GM19239 (cell line): ENCODE measurements around the gene C14orf180.
"Not testable (repeated sequence)": the region's sequence is repeated elsewhere in the genome, so short reads cannot be mapped to it uniquely, and the experiment has no call there.

Experiments
- DNase-seq: peaks from one replicate; pipeline ENCODE4 v3.0.0; 2011; ENCODE audit warnings: low spot score; ENCODE audit not compliant: insufficient read length
- FAIRE-seq: peaks from 2 replicates; lab custom pipeline; 2011; peaks lifted over from hg19 to GRCh38; lab: Jason Lieb, UNC

Gene C14orf180

DNA sequence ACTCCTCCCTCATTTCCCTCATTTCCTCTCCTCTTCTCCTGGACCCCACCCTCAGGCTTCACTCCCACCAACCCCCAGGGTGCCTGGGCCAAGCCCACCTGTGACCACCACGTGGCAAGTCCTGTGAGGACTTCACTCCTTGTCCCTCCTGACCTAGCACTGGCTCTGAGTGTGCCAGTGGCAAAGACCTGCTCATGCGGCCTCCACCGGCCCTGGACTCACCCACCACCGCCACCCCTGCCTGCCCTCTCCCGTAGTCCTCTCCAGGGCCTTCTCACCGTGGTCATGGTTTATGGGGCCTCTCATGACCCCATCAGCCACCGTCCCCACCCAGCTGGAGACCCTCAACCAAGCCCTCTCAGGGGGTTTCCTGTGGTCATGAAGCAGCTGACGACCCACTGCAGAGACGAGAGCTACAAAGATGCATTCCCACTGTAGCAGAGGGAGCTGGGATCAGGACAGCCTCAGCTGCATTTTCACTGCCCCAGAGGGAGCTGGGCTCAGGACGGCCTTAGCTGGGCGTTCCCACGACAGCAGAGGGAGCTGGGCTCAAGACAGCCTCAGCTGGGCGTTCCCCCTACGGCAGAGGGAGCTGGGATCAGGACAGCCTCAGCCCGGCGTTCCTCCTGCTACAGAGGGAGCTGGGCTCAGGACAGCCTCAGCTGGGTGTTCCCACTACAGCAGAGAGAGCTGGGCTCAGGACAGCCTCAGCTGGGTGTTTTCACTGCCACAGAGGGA is 3.2 kb upstream of the C14orf180 start:
- DNase-seq (no peak), FAIRE-seq (no peak)

DNA sequence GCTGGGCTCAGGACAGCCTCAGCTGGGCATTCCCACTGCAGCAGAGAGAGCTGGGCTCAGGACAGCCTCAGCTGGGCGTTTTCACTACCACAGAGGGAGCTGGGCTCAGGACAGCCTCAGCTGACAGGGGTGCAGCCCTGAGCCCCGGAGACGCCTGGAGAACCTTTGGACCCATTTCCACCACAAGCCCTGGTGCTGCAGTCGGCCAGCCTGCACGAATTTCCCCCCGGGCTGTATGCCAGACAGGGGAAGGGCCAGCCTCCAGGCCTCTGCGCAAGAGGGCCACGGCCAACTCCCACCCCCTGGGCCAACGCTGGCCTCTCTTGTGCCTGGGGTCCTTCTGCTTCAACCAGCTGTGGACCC is 2.6 kb upstream of the C14orf180 start:
- no peak for DNase-seq
- FAIRE-seq = no peak

DNA sequence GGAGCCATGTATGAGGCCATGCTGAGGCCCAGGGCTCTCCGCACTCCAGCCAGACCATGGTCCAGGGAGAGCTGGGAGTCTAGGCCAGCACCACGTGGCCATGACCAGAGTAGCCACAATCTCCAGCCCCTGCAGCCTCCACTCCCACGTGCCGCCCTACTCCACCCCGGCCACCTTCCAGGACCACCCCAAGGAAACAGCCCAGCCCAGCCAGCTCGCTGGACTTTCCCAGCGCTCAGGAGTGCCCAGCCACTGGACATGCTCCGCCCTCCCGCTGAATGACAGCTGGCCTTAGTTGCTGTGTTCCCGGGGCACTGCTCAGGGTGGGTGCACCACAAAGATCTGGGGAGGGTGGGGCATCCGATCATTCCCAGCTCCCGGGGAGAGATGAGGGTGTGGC is 2.1 kb upstream of the C14orf180 start:
- no peak for DNase-seq
- FAIRE-seq = no peak

DNA sequence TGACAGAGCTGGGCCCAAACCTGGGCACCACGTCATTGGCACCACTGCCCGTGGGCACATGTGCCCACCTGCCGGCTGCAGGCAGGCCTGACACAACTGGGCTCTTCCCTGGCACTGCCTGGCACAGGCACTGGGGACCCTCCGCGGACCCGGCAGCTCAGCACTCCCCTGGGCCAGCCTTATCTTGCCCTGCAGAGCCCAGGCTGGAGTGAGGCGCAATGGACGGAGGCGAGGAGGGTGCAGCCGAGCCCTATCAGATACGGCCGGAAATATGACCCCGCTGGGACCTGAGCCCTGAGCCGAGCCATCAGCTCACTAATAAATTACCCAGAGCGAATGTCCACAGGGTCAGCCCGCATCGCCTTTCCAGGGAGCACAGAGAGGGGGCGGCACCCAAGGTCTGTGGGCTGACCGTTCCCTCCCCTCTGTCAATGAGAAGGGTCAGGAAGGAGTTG is 1.7 kb upstream of the C14orf180 start:
- DNase-seq = no peak
- no peak for FAIRE-seq

DNA sequence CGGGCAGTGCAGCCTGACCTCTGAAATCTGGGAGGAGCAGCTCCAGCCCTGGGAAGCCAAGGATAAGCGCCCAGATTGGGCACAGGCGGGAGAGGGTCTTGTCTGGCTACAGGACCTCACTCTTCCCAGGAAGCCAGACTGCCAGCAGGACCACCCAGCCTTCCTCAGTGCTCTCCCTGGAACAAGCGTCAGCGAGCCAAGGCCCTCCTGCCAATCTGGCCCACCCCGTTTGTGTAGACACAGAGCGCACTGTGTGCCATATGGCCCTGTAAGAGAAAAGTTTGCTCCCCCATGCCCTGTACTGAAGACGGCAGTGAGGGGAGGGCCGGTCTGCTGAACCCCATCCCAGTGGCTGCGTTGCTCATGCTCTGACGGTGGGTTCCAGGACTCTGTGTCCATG is 1.2 kb upstream of the C14orf180 start:
- FAIRE-seq (no peak), DNase-seq (no peak)

DNA sequence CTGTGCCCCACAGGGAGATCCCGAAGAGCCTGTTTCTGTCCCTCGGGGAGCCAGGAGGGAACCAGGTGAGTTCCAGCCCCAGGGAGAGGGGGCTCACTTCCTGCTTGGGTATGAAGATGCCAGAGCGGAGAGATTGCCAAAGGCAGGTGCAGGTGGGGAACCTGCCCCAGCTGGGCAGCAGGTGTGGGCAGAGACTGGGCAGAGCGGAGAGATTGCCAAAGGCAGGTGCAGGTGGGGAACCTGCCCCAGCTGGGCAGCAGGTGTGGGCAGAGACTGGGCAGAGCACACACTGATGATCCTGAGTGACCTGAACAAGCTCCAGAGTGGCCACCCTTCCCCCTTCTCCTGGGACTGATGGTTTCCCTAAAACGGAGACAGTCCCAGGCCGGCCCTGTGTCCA is 375 bp downstream of the C14orf180 start:
- DNase-seq, FAIRE-seq: not testable (repeated sequence)

DNA sequence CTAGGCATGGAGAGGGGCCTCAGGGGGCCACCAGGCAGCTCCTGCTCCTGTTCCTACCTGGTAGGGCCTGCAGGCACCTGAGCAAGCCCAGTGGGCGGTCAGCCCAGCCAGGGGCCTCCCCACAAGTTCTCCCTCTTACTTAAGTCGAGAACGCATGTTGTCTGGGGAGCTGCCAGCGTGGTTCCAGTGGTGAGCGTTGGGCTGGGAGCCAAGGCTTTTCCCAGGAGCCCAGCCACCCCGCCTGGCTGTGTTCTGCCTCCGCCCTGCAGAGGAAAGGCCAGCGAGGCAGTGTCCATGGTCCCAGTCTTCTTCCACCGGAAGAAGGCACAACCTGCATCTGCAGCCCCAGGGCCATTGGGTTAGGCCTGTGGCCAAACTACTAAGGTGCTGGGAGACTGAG is 1.4 kb downstream of the C14orf180 start:
- DNase-seq (no peak), FAIRE-seq (no peak)

DNA sequence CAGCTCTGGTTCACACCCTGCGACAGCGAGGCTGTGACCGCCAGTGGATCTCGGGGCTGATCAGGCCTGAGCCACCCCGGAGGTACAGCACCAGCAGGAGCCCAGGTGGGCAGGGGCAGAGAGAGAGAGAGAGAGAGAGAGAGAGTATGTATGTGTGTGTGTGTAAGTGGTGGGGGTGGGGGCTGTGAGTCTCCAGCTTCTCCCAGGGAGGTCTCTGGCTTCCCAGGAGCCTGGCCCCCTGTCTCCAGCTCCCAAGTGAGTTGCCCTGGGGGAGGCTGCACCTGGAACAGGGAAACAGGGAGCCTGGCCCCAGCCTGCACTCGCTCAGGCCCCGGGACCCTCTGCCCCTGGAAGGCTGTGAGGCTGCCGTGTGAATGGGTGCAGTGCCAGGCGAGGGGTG is 2.0 kb downstream of the C14orf180 start:
- FAIRE-seq (no peak), DNase-seq (no peak)

DNA sequence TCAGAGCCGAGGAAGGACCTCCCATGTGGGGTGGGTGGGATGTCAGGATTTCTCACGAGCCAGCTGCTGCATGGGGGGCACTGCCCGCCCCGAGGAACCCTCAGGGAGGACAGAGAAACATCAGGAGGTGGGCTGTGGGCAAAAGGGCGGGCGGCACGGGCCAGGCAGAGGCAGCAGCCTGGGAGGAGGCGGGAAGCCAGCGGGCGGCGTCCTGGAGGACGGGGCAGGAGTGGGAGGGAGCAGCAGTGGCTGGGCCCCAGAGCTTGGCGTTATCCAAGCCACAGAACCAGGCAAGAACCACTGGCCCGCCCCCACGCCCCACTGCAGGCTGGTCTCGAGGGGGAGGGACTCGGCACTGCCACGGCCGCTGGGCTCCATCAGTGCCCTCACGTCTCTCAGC is 2.4 kb downstream of the C14orf180 start:
- DNase-seq (no peak), FAIRE-seq (no peak)

DNA sequence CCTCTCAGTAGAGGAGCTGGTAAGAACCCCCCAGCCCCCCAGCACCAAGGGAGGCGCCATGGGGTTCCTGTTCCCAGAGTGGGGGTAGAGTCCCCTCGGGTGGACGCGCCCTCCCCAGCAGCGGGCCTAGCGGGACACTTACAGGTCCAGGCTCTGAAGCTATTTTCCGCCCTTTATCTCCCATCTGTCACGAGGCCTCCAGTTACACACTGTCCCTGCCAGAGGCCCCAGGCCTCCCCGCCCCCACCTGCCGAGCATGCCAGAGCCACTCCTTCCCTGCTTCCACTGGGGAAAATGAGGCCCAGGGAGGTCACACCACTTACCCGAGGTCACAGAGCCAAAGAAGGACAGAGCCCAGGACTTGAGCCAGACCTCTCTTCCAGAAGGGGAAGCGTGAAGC is 3.1 kb downstream of the C14orf180 start:
- no peak for FAIRE-seq

DNA sequence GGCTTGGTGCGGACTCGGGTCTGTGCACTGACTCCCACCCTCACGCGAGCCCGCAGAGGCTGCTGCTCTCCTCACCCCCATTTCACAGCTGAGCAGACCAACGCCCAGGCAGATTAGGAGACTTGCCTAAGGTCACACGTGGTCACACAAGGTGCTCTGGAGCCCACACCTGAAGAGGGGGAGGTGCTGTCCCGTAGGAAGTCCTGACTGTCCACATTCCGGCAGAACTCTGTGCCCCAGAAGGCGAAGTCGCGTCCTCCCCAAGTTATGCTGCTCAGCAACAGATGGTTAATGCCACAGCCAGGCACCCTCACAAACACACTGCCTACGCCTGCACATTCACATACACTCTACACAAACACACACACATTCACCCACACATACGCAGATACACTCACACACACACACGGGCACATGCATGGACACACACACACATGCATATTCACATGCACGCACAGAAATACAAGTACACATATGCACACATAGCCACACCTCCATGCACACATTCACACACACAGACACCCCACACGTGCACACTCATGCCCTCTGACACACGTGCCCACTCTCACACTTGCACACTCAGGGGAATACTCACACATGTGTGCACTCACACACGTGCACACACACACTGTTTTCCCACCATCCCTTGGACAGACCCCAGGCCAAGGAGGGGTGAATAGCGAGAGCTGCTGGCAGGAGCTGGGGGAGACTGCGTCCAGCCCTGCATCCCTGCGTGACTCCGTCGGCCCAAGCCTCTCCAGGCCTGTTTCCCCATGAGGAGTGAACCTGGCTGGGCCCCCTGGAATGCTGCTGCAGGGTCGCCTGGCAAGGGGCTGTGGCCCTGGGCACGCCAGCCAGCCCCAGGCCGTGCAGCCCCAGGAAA is 4.1 kb downstream of the C14orf180 start:
- no peak for FAIRE-seq
- DNase-seq = no peak

More for the DNA sequence above, 3.1 kb downstream of the C14orf180 start:
- DNase-seq = no peak

DNA sequence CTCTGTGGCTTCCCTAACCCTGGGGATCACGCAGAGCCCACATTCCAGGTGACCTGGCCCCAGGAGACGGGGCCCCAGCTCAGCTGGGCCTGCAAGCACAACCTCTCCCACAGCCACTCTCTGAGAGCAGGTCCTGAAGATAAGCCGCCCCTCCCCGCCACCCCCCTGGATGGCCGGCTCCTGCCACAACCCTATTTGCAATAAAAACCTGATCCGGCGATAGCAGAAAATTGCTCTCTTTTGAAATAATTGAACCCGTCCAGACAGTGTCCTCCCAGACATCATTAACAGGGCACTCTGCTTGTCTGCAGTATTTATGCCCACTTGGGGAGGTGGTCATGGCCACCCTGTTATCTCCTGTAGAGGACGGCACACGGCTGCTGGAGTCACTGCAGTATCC is 5.0 kb downstream of the C14orf180 start:
- FAIRE-seq = no peak
- no peak for DNase-seq

DNA sequence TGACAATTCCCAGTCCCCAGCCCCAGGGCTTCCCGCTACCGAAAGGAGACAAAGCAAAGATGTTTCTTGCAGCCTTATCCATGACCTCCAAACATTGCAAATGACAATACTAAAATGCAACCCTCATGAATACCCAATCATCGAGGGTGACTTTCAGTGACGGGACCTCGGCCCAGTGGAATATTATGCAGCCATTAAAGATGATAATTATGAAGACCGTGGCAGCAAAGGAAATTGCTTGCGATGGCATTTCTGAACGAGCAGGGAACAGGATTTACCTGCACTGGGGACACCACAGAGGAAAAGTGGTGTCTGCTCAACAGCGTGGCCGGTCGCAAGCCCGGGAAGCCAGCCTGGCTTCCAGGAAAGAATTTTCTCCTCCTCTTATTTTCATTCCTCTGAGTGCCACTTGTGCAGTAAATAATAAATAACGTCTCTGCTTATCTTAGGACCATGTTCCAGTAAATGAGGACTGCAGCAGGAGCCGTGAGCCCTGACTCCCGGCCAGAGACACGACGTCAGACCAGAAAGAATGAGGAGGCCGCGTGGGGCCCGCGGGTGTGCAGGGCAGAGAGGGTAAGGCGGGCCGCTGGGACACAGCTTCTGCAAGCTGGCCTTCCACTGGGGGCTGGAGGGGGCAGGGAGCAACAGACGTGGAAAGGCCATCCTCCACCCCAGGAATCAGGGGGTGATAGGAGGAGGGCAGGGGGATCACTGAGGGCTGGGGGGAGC is 6.6 kb downstream of the C14orf180 start:
- DNase-seq (no peak), FAIRE-seq (no peak)

DNA sequence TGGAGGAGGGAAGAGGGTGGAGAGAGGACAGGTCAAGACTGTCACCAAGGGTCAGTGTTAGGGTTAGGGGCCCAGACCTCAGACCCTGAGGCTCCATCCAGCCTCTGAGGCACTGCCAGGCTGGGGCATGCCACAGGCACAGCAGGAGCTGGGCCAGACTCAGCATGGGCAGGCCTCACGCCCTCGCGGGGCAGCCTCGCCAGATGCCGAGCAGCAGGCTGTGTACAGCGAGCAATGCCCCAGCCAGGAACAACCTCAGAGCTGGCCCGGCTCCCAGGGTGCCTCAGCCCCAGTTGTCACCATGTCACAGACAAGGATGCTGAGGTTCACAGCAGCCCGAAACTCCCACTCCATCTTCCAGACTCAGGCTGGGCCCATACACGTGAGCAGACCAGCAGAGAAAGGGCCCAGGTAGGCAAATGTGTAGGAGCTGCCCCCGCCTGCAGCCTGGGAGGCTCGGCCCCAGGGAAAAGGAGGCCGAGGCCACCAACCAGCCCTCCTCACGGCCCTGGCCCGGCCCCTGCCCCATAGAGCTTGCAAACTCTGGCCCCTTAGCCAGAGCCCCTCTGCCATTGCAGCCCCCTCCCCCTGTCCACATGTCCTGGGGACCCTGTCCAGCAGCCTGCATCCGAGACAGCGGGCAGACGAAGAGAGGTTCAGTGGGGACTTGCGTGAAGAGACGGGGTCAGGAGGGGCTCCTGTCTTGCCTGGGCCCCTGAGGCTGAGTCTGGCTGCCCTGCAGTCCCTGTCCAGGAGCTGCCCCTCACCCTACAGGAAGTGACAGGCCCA is 7.5 kb downstream of the C14orf180 start:
- DNase-seq (no peak), FAIRE-seq (no peak)

DNA sequence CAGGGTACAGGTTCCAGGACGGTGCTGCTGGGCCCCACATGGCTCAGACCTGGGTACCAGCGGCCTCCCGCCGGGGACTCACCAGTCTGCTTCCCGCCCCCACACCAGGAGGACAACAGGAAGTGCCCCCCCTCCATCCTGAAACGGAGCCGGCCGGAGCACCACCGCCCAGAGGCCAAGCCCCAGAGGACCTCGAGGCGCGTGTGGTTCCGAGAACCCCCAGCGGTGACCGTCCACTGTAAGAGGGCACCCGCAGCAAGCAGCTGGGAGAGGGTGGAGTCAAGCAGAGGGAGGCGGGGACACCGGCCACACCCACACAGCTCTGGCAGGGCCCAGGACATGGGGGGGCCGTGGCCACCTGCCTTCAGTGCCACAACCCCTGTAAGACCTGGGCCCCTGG is 8.1 kb downstream of the C14orf180 start:
- no peak for DNase-seq
- FAIRE-seq = no peak

DNA sequence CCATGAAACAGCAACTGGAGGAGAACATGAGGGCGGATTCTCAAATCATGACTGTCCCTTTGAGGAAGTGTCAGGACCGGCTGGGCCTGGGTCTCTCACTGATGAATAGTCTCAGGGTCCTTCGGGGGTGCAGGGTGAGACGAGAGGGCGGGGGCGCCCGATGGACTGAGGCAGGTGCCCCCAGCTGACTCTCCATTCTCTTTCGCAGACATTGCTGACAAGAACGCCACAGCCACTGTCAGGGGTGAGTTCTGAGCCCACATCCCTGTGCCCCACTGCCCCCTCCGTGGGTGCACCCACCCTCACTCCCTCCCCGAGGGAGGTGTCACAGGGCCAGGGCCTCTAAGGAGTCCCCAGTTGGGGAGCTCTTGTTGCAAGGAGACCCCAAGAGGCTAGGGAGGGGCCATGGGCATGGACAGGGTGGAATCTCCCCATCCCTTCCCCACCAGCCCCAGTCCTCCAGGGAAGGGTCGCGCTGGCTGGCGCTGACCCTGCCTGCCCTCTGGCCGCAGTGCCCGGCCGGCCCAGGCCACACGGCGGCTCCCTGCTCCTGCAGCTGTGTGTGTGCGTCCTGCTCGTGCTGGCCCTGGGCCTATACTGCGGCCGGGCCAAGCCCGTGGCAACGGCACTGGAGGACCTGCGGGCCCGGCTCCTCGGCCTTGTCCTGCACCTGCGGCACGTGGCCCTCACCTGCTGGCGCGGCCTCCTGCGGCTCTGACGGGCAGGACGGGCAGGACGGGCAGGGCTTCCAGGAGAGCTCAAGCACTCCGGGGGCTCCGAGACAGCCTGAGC is 8.7 kb downstream of the C14orf180 start:
- FAIRE-seq (no peak), DNase-seq (no peak)

DNA sequence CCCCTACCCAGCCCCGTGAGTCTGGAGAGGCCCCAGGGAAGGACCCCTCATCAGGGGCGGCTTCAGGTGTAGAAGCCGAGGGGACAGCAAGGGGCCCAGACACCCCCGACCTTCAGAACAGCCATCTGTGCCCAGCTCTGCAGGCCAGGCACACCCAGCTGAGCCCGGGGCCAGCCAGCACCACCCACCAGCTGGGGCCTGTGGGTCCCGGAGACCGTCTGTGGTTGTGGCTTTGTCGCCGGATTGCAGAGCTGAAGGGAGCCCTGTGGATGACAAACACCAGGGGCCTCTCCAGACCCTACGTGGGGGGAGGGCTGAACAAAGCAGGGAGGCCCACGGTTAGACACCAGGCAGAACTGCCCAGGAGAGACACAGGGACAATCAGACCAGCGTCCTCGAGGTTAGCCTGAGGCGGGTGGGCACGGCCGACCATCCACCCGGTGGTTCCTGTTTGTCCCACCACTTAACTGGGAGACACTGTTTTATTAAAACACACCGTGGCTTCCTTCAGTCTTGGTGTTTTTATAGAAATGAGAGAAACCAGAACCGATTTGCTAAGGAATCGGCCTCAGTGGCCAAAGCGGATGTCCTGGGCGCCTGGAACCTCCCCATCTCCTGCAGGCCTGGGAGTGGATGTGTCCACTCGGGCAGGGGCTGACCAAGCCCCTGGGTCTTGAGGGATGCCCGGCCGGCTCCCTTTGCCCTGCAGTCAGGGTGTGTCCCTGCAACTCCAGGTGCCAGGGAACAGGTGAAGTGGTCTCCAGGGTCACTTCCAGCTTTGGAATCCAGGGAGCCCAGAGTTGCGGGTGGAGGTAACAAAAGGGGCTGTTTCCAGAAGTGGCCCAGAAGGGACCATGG is 10.0 kb downstream of the C14orf180 start:
- DNase-seq (no peak), FAIRE-seq (no peak)

DNA sequence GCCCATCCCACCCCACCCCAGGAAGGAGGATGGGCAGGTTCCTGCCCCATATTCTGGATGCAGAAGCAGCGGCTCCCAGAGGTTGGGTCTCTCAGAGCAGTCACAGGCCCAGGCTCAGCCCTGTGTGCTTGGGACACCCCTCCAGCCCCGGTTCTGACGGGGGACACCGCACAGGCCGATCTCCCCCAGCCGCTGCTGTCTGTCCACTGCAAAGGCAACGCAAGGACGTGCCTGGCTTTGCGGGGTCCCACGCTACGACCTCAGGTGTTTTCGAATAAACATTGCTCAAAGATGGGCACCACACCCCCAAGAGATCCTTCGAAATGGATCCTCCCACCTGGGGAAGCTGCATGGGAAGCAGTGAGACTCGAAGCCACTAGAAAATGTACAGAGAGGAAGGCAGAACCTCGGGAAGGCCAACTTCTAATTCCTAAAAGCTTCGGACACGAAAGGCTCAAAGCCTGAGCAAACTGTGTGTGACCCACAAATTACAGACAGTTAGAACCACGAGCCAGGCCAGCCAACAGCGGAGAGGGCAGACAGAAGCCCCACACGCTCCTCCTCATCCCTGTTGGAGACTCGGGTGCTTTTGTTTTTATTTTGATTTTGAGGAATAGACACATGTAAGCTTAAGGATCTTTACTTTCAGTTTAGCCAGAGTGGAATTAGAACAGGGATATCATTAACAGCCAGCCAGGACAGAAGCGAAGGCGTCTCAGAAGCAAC is 10.8 kb downstream of the C14orf180 start:
- no peak for FAIRE-seq

More for the DNA sequence above, 10.8 kb downstream of the C14orf180 start:
- no peak for DNase-seq
